ENCODE results near the gene NR4A3.

The NR4A3 gene

GRCh38 chr9:99866398-99866797, 44.7 kb downstream of the NR4A3 start:
- no peak for TF ChIP-seq CTCF (IDR thresholded peaks at IDR 0.05; ENCODE audit: low read depth, low read length, missing control alignments)
- H3K4me3 ChIP-seq (ENCODE audit: low read depth, low read length): no peak overlapping the region
- in situ Hi-C loops (cut with HindIII; ENCODE audit: low sequenced_read_pairs): loop anchor here (10.0 kb wide), 1 partner anchor 58 kb away; no protein-coding TSS in a partner anchor
- DNase-seq (ENCODE audit: low read depth): no peak

GRCh38 chr9:99867536-99867935, 45.9 kb downstream of the NR4A3 start:
- H3K4me3 ChIP-seq (ENCODE audit: low read depth, low read length): no peak overlapping the region
- in situ Hi-C loops (cut with HindIII; ENCODE audit: low sequenced_read_pairs): loop anchor here (10.0 kb wide), 1 partner anchor 57 kb away; no protein-coding TSS in a partner anchor
- no peak for DNase-seq (ENCODE audit: low read depth)
- TF ChIP-seq CTCF (IDR thresholded peaks at IDR 0.05; ENCODE audit: low read depth, low read length, missing control alignments): no peak

GRCh38 chr9:99867968-99868367, 46.3 kb downstream of the NR4A3 start:
- no peak overlapping the region for H3K4me3 ChIP-seq (ENCODE audit: low read depth, low read length)
- DNase-seq (ENCODE audit: low read depth): no peak
- in situ Hi-C loops (cut with HindIII; ENCODE audit: low sequenced_read_pairs): loop anchor here (10.0 kb wide), 1 partner anchor 57 kb away; no protein-coding TSS in a partner anchor
- no peak for TF ChIP-seq CTCF (IDR thresholded peaks at IDR 0.05; ENCODE audit: low read depth, low read length, missing control alignments)

DNA sequence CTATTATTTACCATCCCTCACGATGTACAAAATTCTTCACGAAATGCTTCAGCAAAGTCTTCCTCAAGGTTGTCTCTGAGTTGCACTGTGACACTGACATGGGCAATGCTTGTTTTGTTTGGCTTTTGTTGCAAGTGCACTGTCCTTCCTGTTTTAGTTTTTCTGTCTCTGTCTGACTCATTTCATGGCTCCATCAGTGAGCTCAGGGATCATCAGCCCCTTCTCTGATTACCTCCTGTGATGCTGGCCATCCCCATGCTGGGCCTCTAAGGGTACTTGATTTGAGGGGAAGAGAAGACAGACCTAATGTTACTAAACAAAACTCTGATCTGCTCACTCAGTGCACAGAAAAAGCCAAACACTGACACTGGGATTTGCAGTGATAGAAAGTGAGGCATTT, 47.2 kb downstream of the NR4A3 start:
- in situ Hi-C loops (cut with HindIII; ENCODE audit: low sequenced_read_pairs): loop anchor here (10.0 kb wide), 1 partner anchor 56 kb away; no protein-coding TSS in a partner anchor
- TF ChIP-seq CTCF (IDR thresholded peaks at IDR 0.05; ENCODE audit: low read depth, low read length, missing control alignments): no peak
- no peak for DNase-seq (ENCODE audit: low read depth)
- no peak overlapping the region for H3K4me3 ChIP-seq (ENCODE audit: low read depth, low read length)

GRCh38 chr9:99870126-99870525, 48.4 kb downstream of the NR4A3 start:
- in situ Hi-C loops (cut with HindIII; ENCODE audit: low sequenced_read_pairs): no loop called here
- no peak for DNase-seq (ENCODE audit: low read depth)
- no peak overlapping the region for H3K4me3 ChIP-seq (ENCODE audit: low read depth, low read length)
- no peak for TF ChIP-seq CTCF (IDR thresholded peaks at IDR 0.05; ENCODE audit: low read depth, low read length, missing control alignments)

GRCh38 chr9:99873531-99873930, 51.8 kb downstream of the NR4A3 start:
- no peak for TF ChIP-seq CTCF (IDR thresholded peaks at IDR 0.05; ENCODE audit: low read depth, low read length, missing control alignments)
- in situ Hi-C loops (cut with HindIII; ENCODE audit: low sequenced_read_pairs): no loop called here
- peak; percentile 9 for DNase-seq (ENCODE audit: low read depth)
- H3K4me3 ChIP-seq (ENCODE audit: low read depth, low read length): no peak overlapping the region
